GM12872 (cell line): ENCODE data around the gene PELO.

Experiments
- TF ChIP-seq, protein P1 (sequence below): IDR thresholded peaks from 3 replicates; pipeline ENCODE4 v1.5.1; 2011; ENCODE audit warnings: low read depth, mild to moderate bottlenecking, low read length, moderate library complexity; ENCODE audit not compliant: insufficient read depth

Gene PELO

DNA sequence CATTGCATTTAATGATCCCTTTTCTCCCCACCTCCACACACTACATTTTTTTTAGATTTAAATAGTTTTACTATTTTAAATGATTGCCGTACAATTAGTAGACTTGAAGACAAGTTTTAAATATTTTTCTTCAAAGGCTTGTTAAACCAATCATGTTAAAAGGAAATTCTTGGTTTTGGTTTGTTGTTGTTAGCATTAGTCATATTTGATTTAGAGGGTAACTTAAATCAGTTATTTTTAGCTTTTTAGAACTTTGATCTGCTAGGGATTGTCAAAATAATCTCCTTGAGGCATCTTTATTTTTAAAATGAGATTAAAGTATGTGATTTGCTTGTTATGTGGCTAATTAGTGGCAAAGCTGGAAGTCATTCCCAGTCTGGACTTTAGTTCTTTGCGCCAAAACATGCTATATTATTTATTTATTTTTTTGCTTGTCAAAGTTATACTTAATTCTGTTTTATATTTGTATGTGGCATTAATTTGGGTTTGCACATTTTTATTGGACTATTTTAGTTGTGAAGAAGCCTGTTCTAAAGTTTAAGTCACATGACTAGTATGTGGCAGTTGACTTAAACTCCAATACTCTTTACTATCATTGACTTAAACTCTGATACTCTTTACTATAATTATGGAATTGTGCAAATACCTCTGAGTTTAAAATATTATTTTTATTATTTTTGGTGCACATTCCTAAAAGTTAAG, 14.7 kb downstream of the PELO start:
- TF ChIP-seq, protein P1, sequence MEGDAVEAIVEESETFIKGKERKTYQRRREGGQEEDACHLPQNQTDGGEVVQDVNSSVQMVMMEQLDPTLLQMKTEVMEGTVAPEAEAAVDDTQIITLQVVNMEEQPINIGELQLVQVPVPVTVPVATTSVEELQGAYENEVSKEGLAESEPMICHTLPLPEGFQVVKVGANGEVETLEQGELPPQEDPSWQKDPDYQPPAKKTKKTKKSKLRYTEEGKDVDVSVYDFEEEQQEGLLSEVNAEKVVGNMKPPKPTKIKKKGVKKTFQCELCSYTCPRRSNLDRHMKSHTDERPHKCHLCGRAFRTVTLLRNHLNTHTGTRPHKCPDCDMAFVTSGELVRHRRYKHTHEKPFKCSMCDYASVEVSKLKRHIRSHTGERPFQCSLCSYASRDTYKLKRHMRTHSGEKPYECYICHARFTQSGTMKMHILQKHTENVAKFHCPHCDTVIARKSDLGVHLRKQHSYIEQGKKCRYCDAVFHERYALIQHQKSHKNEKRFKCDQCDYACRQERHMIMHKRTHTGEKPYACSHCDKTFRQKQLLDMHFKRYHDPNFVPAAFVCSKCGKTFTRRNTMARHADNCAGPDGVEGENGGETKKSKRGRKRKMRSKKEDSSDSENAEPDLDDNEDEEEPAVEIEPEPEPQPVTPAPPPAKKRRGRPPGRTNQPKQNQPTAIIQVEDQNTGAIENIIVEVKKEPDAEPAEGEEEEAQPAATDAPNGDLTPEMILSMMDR: no peak

DNA sequence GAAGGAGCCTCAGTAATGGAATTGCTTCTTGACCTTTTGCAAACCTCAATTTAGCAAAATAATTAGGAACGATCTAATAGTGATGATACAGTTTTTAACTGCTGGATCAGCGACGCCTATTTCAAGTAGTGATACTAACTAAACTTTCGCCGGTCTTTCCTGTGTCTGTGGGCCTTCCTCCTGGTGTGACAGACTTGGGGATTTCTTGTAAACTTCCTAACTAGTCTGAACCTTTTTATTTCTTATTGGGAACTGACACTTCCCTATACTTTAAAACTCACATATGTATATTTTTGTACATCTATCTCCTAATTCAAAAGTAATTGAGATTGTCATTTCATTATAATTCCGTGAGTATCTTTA, 15.2 kb downstream of the PELO start:
- TF ChIP-seq, protein P1: no peak

DNA sequence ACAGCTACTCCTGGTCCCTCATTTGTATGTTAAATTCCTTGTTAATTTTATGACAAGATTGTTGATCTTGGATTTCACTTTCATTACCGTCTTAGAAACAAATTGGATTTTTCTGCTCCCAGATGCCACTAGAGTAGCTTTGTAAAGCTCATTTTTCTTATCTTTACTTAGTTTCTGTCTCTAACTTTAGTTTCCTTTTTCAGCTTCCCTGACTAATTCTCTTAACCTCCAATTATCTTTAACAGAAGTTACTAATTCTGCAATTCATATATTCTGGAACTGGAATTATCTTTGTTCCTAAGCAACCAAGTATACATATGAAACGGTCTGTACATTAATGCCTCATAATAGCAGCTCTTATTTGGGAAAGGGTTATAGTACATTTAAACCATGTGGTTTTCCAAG, 16.7 kb downstream of the PELO start:
- TF ChIP-seq, protein P1: no peak

DNA sequence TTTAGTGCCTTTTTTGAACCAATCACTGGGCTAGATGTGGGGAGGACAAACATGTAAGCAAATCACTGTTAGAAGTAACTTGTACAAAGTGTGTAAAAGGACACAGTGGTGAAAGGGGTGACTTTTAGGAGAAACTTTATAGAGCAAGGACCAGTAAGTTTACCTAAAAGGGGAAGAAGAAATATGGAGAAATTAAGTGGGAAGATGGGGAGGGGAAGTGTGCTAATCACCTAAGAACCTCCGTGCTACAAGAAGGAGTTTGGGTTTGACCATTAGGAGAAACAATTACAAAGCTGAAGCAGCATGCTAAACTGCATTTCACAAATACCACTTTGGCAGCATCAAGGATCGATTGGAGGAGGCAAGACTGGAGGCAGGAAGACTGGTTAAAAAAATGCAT, 17.3 kb downstream of the PELO start:
- TF ChIP-seq, protein P1: no peak

DNA sequence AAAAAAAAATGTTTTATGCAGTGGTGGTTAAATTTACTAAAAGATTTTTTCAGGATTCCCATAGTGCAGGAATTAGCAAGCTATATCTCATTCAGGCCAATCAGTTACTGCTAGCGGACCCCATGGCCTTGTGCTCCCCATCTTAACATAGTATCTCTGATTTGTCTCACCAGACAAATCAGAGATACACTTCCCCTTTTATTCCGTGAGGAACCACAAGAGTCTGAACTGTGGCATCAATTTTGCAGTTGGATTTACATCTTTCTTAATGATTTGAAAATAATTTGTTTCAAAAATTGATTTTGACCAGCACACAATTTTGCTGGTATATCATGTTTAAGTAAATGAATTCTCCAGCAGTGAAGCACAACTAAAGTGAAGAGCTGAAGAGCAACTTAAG, 17.9 kb downstream of the PELO start:
- TF ChIP-seq, protein P1: no peak

DNA sequence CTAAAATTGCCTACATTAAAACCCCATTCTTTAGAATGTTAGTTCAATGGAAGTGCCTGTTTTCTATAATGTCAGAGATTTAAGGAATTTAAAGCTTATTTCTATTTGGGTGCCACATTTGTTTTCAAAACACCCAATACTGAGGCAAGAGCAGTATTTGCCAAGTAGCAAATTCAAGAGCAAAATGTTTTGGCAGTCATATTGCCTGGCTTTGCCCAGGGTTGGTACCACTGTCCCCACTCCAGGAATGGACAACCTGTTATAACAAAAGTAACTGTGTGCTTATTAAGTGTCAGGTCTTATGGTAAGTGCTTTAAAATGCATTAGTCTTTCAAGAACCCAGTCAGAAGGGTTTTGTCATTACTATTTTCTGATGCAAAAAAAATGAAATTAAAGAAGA, 19.3 kb downstream of the PELO start:
- TF ChIP-seq, protein P1: no peak

DNA sequence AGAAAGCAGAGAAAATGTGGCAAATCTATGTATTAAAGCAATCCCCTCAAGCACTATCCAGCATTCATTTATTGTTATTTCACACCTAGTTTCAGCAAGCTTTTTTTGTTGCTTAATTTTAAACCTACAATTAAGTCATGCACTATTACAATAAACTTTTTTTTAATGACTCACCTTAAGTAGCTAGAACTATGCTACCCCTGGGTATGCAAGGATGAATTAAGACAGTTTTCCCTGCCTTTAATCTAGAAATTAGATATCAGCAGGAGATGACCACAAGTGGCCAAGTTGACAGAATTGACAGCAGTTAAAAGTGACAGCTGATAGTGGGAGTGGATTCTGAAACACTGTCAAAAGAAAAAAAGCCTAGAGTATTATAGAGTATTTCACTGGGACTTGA, 20.0 kb downstream of the PELO start:
- TF ChIP-seq, protein P1: no peak

DNA sequence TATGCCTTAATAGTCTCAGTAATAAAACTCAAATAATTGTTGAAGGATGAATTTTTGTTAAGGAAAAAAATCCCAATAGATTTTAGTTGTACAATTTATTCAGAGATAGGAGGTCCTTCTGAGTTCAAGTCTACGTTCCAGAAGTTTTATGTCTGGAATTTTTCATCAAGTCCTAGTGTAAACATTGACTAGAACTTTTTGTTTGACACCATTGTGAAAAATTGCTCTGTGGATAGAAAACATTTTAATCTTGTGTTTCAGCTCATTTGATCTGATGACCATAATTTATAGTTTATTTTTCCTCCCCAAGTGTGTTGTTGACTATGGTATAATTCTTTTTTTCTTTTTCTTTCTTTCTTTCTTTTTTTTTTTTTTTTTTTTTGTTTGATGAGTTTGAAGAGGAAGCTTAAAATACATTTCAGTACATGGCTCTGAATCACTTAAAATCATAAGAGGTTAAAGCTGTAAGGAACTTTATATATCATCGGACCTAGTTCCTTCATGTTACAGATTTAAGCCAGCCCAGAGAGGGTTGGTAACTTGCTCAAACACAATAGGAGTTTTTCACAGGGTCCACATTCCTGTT, 20.7 kb downstream of the PELO start:
- TF ChIP-seq, protein P1: no peak
